ENCODE data around the gene TIMP4. TPM values are rescaled to one million over a fixed set of nuclear protein-coding genes. Genes with fewer than 3 reads are reported as not detected.

The TIMP4 gene
- total RNA-seq, result 11.1 TPM

DNA sequence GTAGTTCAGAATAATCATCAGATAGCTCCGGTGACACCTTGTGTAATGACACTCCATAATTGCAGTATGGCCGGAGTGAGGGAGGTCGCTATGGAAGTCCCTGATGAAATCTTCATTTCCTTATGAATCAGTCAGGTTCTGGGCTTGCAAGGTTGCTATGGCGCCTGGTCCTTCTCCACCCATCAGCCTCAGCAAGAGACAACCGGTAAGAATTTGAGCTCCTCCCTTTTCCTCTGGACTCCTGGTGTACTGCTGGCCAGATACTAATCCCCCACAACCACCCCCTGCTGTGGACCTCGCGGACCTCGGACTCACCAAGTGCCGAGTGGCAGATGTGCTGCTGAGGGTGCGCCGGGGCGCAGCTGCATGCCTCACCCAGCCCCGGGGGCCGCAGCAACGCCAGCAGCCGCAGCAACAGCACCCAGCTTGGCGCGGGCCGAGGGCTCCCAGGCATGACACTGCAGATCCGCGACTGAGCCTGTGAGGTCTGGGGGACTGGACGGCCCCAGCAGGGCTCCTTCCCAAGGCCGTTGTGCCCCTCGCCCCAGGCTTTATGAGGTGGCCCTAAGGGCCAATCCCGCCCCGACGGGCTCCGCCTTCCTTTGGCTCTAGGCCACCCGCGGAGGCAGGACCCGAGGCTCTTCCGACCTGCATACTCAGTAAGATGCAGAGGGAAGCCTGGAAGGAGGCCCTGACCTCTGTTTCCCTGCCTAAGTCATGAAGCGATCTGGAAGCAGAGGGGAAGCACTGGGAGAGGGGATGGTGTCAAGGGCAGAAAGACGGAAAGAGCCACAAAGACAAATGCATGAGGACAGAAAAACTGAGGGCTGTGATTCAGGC is at the start of gene TIMP4:
TSS of gene TIMP4 (minus strand) at position 526 of the 840 bp plus-strand sequence. CDS start at position 454, 72 bp downstream.

Other genes with a start within 250 kb of the TIMP4 start
- gene SYN2, start 154.5 kb downstream of the TIMP4 start, total RNA-seq, result 71.5 TPM
- 3.0 TPM for gene PPARG, start 130.2 kb upstream of the TIMP4 start, total RNA-seq

Measured in diencephalon (tissue), 1 donor.